SK-N-MC (cell line): ENCODE data around the gene ATRN.

ENCODE experiments used
- EZH2 ChIP-seq: fragments of 200-600 bp; sonication (generic); IDR thresholded peaks from one replicate; pipeline ENCODE4 v1.6.1; 2017; ENCODE audit warnings: antibody characterized with exemption
- FOXP2 ChIP-seq: optimal IDR thresholded peaks from 2 replicates; pipeline ENCODE3; 2011; ENCODE audit warnings: mild to moderate bottlenecking, moderate library complexity; ENCODE audit not compliant: insufficient read depth; ENCODE audit errors: extremely low read length, control extremely low read depth
- POLR2AphosphoS5 ChIP-seq: IDR thresholded peaks from 2 replicates; pipeline ENCODE4 v1.6.1; 2012; ENCODE audit warnings: mild to moderate bottlenecking, low read depth, low read length, borderline replicate concordance

GRCh38 chr20:3612795-3613572 is 142.2 kb downstream of the ATRN start:
- TF ChIP-seq POLR2AphosphoS5 (no peak), EZH2 (no peak), FOXP2 (no peak)
